ENCODE measurements around the gene NUP50.
"Not testable (repeated sequence)": the region's sequence is repeated elsewhere in the genome, so short reads cannot be mapped to it uniquely, and the experiment has no call there.

The NUP50 gene

GRCh38 chr22:45159652-45160462 is 3.9 kb upstream of the NUP50 start:
- in situ Hi-C loops (cut with MboI; ENCODE audit: low sequenced_read_pairs) = no loop called here

- in situ Hi-C loops (cut with MboI; ENCODE audit: low sequenced_read_pairs) = no loop called here
Measured at GRCh38 chr22:45162531-45162930, 1.2 kb upstream of the NUP50 start.

DNA sequence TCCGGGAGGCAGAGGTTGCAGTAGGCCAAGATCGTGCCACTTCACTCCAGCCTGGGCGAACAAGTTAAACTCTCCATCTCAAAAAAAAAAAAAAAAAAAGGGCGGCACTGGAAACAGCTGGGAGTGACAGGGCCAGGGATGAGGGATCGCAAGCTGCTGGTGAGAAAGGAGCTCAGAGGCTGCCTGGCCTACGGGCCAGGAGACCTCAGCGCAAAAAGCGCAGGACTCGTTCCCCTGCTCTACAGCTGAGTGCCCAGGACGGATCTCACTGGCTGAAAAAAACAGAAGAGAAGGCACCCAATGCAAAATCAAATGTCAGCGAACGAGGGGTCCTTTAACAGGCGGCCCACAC is 650 bp upstream of the NUP50 start:
- in situ Hi-C loops (cut with MboI; ENCODE audit: low sequenced_read_pairs) = no loop called here

DNA sequence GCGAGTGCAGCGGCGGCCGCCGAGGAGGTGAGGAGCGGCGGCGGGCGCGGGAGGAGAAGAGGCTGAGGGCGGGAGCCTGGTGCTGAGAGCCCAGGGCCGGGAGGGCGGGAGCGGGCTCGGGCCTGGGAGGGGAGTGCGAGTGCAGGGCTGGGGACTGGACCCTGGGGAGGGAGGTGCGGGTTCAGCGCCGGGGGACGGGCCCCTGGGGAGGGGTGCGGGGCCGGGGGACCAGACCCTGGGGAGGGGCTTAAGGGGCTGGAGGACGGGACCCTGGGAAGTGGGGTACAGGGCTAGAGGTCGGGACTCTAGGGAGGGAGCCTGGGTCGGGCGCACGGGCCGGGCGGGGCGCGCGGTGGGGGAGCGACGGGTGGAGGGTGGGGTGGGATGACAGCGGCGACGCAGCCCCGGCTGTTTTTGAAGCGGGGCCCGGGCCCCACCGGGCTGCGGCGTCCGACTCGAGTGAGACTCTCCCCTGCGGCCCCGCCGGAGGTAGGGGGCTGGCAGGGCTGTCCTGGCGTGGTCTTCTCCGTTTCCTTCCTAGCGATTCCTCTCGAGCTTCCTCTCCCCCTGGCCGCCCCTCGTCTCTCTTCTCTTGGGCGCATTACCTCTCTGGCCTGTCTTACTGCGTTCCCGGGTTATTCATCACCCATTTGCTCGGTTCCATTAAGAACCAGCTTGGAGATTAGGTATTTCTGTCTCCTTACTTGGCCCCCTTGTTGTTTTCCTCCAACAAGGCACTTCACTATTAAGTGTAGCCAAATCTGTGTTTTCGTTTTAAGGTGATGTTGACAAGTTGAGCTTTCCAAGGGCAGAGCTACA is 754 bp downstream of the NUP50 start:
- in situ Hi-C loops (cut with MboI; ENCODE audit: low sequenced_read_pairs) = no loop called here

GRCh38 chr22:45166932-45167331 is 3.2 kb downstream of the NUP50 start:
- in situ Hi-C loops (cut with MboI; ENCODE audit: low sequenced_read_pairs) = no loop called here

GRCh38 chr22:45169591-45170466 is 6.1 kb downstream of the NUP50 start:
- in situ Hi-C loops (cut with MboI; ENCODE audit: low sequenced_read_pairs) = no loop called here

GRCh38 chr22:45171830-45172229 is 8.1 kb downstream of the NUP50 start:
- in situ Hi-C loops (cut with MboI; ENCODE audit: low sequenced_read_pairs) = no loop called here

DNA sequence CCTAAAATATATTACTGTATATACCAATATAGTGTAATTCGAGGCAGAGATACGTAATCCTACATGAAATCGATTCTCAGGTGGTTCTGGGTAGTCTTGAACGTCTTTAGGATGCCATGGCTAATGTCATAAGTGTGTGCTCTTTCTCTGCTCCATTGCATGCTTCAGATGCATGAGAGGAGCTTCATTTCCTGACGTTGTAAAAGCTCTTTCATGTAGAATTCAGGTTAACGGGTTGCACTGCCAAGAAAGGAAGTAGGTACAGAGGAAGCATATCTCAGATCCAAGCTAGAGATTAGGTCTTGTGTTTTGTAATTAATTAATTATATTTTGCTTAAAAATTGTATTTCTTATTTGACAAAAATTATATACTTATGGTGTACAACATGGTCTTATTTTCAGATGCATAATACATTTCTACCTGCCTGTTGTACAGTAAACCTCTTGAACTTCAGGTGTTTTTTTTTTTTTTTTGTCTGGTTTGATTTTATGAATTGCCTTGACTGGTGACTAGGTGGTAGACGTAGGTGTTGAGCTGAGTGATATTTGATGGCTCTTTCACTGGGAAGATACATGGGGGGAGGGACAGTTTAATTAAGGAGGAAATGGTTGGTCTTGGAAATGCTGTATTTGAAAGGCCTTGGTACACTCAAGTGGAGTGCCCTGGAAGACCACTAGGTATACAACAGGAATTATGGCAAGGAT is 9.3 kb downstream of the NUP50 start:
- in situ Hi-C loops (cut with MboI; ENCODE audit: low sequenced_read_pairs) = no loop called here

GRCh38 chr22:45179276-45180049 is 15.7 kb downstream of the NUP50 start:
- in situ Hi-C loops (cut with MboI; ENCODE audit: low sequenced_read_pairs) = no loop called here

DNA sequence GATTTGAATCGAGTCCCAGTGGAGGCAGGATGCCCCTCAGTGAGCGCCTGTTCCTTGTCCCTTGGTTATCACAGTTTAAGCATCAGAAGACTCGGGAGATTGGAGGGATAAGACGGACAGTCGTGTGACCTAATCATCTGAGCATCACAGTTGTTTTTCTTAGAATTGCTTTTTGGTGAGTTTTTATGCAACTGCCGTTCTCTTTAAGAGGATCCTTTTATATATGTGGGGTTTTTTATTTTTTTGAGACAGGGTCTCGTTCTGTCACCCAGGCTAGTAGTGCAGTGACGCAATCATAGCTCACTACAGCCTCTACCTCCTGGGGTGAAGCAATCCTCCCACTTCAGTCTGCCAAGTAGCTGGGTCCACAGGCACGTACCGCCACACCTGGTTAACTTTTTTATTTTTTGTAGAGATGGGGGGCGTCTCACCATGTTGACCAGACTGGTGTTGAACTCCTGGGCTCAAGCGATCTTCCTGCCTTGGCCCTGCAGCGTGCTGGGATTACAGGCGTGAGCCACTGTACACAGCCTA is 16.5 kb downstream of the NUP50 start:
- in situ Hi-C loops (cut with MboI; ENCODE audit: low sequenced_read_pairs) = no loop called here

DNA sequence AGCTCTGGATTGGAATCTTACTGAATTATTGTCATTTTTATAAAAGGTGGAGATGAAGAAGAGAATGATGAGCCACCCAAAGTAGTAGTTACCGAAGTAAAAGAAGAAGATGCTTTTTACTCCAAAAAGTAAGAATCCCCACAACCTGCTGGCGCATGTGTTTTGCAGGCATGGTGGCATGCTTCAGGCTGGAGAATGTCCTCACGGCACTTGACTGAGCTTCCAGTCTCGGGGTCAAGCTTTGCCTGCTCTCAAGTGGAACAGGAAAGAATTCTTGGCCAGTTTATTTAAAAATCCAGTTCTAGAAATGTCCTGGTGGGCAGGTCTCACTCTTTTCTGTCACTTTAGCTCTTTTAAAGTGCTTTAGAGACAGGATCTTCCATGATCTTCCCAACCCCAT is 17.5 kb downstream of the NUP50 start:
- in situ Hi-C loops (cut with MboI; ENCODE audit: low sequenced_read_pairs) = no loop called here

DNA sequence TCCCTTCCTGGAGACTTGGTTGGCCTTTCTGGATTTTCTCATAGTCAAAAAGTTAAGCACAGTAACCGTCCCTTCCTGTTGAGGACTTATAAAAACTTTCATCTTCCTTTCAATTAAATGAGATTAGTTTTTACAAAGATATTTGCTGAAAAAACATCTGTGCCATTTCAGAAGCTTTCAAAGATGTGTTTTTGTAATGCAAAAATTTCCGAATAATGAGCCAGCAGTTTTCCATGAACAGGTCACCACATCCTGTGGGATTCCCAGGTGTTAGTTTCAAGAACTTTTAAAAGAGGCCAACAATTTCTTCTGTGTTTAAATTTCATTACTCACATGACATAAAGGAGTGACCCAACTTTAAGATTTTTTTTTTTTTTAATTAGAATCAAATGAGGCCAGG is 18.0 kb downstream of the NUP50 start:
- in situ Hi-C loops (cut with MboI; ENCODE audit: low sequenced_read_pairs) = no loop called here

DNA sequence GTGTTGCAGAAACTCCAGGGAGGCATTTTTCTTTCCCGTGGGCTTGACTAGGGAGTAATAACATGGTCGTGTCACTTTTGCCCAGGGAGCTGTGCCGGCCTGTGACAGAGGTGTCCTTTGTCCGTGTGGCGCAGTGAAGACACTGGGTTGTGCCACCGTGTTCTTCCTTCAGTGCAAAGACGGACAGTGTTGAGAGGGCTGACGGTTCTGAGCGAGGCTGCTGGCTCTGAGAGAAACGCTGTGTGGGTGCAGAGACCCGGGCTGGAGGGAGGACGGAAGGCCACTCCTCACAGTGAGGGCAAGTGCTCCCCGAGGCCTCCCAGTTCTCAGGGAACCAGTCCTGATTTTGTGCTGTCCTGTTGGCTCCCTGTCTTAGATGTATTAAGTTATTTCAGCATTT is 20.2 kb downstream of the NUP50 start:
- in situ Hi-C loops (cut with MboI; ENCODE audit: low sequenced_read_pairs) = no loop called here

GRCh38 chr22:45185718-45186514 is 22.2 kb downstream of the NUP50 start:
- in situ Hi-C loops (cut with MboI; ENCODE audit: low sequenced_read_pairs) = no loop called here

DNA sequence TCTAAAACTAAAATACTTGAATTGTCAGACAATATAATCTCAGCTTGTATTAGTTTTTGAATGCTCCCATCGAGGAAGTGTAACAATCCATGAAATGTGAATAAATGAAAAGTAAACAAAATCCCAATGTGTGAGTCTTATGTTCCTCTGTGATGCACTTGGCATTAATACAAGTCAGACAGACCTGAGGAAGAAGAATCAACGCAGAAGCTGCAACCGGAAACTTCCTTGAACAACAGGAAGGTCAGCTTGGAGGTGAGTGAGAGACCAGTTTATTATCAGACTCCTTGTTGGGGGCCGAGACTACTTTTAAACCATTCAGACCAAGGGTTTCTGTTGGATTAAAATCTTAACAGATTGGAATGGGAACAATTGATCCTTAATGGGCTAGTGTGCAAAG is 24.2 kb downstream of the NUP50 start:
- in situ Hi-C loops (cut with MboI; ENCODE audit: low sequenced_read_pairs) = no loop called here

GRCh38 chr22:45188779-45189178 is 25.1 kb downstream of the NUP50 start:
- in situ Hi-C loops (cut with MboI; ENCODE audit: low sequenced_read_pairs) = no loop called here

- in situ Hi-C loops (cut with MboI; ENCODE audit: low sequenced_read_pairs) = no loop called here
Measured at GRCh38 chr22:45190202-45190872, 26.6 kb downstream of the NUP50 start.

- in situ Hi-C loops (cut with MboI; ENCODE audit: low sequenced_read_pairs) = not testable (repeated sequence)
Measured at GRCh38 chr22:45191746-45192145, 28.0 kb downstream of the NUP50 start.
